ENCODE data around the gene DOCK9. TPM values are rescaled to one million over a fixed set of nuclear protein-coding genes. Genes with fewer than 3 reads are reported as not detected.

The DOCK9 gene
- total and polyA plus RNA-seq, 2 experiments from 2014 or later: 8.5 to 57.7 TPM

- Mint-ChIP-seq H3K36me3 (ENCODE audit: low read depth) (peaks cover 2% of the 10 kb centered on the region; the same call in 1 of the 3 replicates), H3K4me1 (peaks cover 3% of the 10 kb centered on the region; the same call in 2 of the 3 replicates), H3K9me3 (no peaks in the 10 kb centered on the region; the same call in 2 of the 3 replicates), H3K27me3 (ENCODE audit: insufficient read depth, low read depth, poor library complexity) (peaks cover 11% of the 10 kb centered on the region), H3K27ac (no peak overlapping the region), H3K4me3 (no peak overlapping the region)
- H3K4me2 ChIP-seq: no peak overlapping the region
- ATAC-seq (no peak), DNase-seq (ENCODE audit: low spot score) (no peak)
- no peak overlapping the region for H3K4me3 ChIP-seq
- no peak overlapping the region for H3K27ac ChIP-seq (ENCODE audit: low read depth)
- H4K20me1 ChIP-seq (replicated peaks; ENCODE audit: insufficient read depth): no peaks in the 10 kb centered on the region; the same call in 1 of the 2 replicates
- no peaks in the 10 kb centered on the region for H3K27me3 ChIP-seq (ENCODE audit: insufficient read depth)
- TF ChIP-seq ZNF114 (CRISPR knock-in tag; IDR thresholded peaks at IDR 0.05) (no peak), POLR2AphosphoS5 (IDR thresholded peaks at IDR 0.05; ENCODE audit: low read depth) (no peak), REST (IDR thresholded peaks at IDR 0.05; ENCODE audit: unreplicated experiment) (no peak), EZH2 (IDR thresholded peaks at IDR 0.05; ENCODE audit: low read depth, unreplicated experiment) (no peak), ZNF331 (CRISPR knock-in tag; IDR thresholded peaks at IDR 0.05; ENCODE audit: low read depth) (no peak), JUNB (IDR thresholded peaks at IDR 0.05; ENCODE audit: unreplicated experiment) (no peak), ZNF462 (CRISPR knock-in tag; IDR thresholded peaks at IDR 0.05) (no peak), CREB1 (CRISPR knock-in tag; IDR thresholded peaks at IDR 0.05; ENCODE audit: low read depth) (no peak), STAT1 (IDR thresholded peaks at IDR 0.05; ENCODE audit: unreplicated experiment) (no peak), NANOG (IDR thresholded peaks at IDR 0.05; ENCODE audit: borderline replicate concordance) (no peak), EZH2phosphoT487 (IDR thresholded peaks at IDR 0.05; ENCODE audit: unreplicated experiment) (no peak), ETS1 (IDR thresholded peaks at IDR 0.05) (no peak)
- no peaks in the 10 kb centered on the region for H3F3A ChIP-seq (replicated peaks; ENCODE audit: low read depth)
- no peak overlapping the region for H2AFZ ChIP-seq
- H3K36me3 ChIP-seq (ENCODE audit: insufficient read depth): no peaks in the 10 kb centered on the region
- H3K4me1 ChIP-seq (ENCODE audit: insufficient read depth): no peaks in the 10 kb centered on the region
- H3K9me2 ChIP-seq (ENCODE audit: insufficient read depth): peaks cover 15% of the 10 kb centered on the region; the same call in 1 of the 2 replicates
- no peaks in the 10 kb centered on the region for H3K79me2 ChIP-seq (replicated peaks; ENCODE audit: insufficient read depth)
Measured at GRCh38 chr13:98792321-98792720, 185.5 kb downstream of the DOCK9 start.
